CD4-positive, alpha-beta T cell treated with Interferon alpha-2 for 1 hour (primary cell): Measurements from ENCODE around the gene ARL8B.
A peak's percentile ranks its signal among the peaks of the same experiment; 100 is the strongest.
"Not testable (repeated sequence)": the region's sequence is repeated elsewhere in the genome, so short reads cannot be mapped to it uniquely, and the experiment has no call there.

ENCODE experiments used
- DNase-seq, 2 donors: peaks; one replicate each; pipeline ENCODE4 v3.0.0-alpha.2; 2020 to 2022

The ARL8B gene

GRCh38 chr3:5147152-5147551, 25.1 kb downstream of the ARL8B start:
- DNase-seq = not testable (repeated sequence)

DNA sequence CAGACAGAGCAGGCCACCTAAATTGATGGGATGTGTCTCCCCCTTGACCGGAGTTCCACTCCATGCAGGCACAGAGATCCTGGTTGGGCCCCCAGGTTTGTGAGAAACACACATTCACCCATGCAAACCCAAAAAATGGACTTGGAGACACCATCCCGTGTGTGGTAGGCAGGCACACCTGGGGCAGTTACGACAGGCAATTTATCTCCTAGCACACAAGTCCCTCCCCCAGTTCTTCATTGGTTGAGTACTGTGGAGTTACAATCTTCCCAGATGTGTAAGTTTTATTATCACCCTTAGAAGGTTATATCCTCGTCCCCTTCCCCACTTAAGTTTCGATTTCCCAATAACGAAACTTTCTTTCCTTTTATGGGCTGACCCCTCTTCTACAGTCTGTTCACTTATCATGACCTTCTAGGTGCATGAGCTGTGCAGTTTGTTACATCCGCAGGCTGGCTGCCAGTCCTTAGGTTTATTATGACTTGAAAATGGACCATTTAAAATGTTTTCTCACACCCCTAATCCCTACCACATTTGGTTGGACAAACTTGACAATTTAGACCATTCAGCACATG, 27.3 kb downstream of the ARL8B start:
- DNase-seq = no peak

DNA sequence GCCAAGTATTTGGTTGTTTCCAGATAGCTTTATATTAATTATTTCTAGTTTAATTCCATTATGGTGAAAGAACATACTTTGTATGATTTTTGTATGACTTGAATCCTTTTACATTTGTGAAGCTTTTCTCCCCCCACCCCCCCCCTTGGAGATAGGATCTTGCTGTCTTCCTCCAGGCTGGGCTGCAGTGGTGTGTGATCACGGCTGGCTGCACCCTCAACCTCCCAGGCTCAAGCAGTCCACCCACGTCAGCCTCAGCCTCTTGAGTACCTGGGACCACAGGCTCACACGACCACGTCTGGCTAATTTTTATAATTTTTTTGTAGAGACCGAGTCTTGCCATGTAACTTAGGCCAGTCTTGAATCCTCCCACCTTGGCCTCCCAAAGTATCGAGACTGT, 29.5 kb downstream of the ARL8B start:
- no peak for DNase-seq

GRCh38 chr3:5153074-5153473, 31.0 kb downstream of the ARL8B start:
- no peak for DNase-seq

- DNase-seq = no peak
Measured at GRCh38 chr3:5155241-5155640, 33.1 kb downstream of the ARL8B start.

DNA sequence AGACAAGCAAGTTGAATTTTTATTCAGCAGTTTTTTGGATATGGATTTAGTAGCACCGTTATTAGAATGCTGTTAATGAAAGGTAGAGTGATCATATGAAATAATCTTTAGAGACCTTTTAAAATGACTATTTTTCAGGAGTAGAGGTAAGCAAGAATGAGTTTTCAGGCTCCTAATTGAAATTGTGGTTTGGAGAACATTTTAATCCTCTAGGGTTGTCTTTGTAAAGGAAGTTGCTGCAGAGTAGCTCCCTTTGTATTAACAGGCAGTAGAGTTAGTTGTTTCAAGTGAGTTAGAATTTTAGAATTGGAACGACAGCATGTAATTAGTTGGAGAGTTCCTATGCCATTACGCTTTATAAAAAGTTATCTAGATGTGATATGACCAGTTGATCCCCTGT, 38.2 kb downstream of the ARL8B start:
- no peak for DNase-seq

GRCh38 chr3:5160940-5161858, 39.1 kb downstream of the ARL8B start:
- DNase-seq = no peak

- DNase-seq = no peak
Measured at GRCh38 chr3:5162102-5162501, 40.0 kb downstream of the ARL8B start.

DNA sequence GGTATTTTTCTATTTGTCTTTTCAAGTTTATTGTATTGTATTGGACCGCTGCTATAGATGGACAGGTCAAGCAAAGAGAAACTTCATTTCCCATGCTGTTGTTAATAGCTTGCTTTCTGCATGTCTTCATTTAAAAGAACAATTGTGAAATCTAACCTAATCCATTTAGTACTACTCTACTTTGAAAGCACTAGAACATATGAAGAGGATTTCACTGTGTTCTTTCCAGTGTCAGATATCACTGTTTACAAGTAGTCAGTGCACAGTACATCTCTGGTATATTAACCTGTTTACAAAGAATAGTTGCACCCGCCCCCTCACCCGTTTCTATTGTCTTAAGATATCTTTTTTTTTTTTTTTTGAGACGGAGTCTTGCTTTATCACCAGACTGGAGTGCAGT, 43.6 kb downstream of the ARL8B start:
- no peak for DNase-seq

DNA sequence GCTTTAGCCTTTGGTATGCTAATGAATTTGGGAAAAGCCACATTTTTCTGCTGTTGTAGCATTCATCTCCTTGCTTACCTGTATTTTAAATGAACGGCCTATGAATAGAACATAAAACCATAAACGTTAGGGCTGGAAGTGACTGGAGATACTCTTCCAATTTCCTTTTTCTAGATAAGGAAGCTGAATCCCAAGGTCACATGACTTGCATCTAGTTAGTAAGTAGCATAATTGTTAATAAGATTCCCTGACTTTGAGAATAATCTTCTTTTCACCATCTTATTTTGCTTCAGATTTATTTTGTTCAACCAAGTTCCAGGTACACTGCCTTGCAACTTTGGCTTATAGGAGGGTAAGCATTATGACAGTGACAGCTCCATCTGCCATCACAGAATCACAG, 44.8 kb downstream of the ARL8B start:
- DNase-seq = no peak

GRCh38 chr3:5168110-5168509, 46.0 kb downstream of the ARL8B start:
- no peak for DNase-seq

GRCh38 chr3:5169807-5170206, 47.7 kb downstream of the ARL8B start:
- no peak for DNase-seq

GRCh38 chr3:5170975-5171374, 48.9 kb downstream of the ARL8B start:
- DNase-seq = no peak

DNA sequence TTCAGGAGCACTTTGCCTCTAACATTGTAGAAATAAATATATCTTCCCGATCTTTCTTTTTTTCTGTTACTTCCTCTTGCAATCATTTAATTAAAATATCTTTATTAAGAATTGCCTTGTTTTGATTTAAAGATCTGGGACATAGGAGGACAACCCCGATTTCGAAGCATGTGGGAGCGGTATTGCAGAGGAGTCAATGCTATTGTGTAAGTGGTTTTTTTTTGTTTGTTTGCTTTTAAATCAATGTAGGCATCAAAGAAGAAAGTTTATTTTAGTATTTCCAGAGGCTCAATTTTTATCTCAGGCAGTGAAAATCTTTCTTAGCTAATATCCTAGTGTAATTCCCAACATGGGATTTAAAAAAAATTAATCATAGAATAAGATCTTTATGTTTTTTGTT, 49.9 kb downstream of the ARL8B start:
- no peak for DNase-seq

DNA sequence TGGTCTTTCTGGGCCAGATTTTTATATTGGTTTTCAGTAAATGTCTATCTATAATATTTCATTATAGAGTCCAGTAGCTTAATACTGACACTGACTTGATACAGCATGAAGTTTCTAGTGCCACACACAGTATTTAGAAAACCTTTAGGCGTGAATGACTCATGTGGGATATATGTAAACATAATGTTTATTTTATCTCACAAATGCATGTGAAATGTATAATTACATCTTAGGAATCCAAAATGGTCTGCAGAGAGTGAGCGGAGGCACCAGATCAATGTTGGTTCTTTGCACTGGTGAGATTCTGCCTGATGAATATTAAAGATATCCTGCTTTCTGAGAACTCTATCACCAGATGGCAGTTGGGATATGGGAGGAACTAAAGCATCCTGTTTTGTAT, 56.9 kb downstream of the ARL8B start:
- DNase-seq = not testable (repeated sequence)

GRCh38 chr3:5181469-5182141, 59.5 kb downstream of the ARL8B start:
- DNase-seq = peak in 1 of 2 donors; percentile 33

DNA sequence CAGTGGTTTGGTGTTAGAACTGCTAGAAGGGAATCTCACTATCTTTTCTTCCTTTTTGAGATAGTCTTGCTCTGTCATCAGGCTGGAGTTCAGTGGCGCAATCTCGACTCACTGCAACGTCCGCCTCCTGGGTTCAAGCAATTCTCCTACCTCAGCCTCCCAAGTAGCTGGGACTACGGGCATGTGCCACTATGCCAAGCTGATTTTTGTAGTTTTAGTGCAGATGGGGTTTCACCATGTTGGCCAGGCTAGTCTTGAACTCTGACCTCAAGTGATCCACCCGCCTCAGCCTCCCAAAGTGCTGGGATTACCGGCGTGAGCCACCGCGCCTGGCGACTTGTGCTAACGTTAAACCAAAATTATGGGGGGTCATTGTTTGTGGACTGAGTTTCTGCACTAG, 61.6 kb downstream of the ARL8B start:
- not testable (repeated sequence) for DNase-seq

- no peak for DNase-seq
Measured at GRCh38 chr3:5184499-5184898, 62.4 kb downstream of the ARL8B start.

GRCh38 chr3:5185093-5185673, 63.1 kb downstream of the ARL8B start:
- no peak for DNase-seq

GRCh38 chr3:5186089-5186857, 64.2 kb downstream of the ARL8B start:
- DNase-seq = peak in 1 of 2 donors; percentile 51

GRCh38 chr3:5186858-5187155, 64.7 kb downstream of the ARL8B start:
- no peak for DNase-seq

DNA sequence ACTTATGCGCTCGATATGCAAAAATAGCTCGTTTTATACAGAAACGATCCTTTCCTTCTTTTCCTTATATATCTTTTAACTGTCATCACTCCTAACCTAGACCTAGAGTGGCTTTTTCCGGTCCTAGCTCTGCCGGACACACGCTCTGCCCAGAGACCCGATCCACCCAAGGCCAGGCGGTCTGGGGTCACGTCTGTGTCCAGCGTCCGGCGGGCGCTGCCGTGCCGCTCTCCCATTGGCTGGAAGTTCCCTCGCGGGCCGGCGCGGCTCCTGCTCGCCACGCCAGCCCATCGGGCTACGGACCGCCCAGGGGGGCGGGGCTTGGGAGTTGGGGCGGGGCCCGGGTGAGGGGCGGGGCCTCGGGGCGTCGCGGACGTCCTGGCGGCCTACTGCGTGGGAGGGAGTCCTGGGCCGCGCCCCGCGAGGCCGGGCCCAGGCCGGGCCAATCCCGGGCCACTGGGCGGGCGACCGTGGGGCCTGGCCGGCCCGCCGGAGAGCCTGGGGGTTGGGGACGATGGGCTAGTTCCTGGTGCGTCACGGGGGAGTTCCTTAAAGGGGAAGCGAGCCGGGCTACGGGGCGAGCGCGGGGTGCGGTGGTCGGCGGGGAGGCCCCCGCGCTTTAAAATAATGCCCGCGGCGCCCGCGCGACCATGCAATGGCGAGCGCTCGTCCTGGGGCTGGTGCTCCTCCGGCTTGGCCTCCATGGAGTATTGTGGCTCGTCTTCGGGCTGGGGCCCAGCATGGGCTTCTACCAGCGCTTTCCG, 65.2 kb downstream of the ARL8B start, which contains the start of gene EDEM1:
Gene EDEM1 (plus strand): TSS at position 552 of the 764 bp plus-strand sequence. CDS start 99 bp downstream, at position 651.
- DNase-seq = peak; percentile 96 to 98
